ENCODE measurements around the gene GAN. TPM values are rescaled to one million over a fixed set of nuclear protein-coding genes. Genes with fewer than 3 reads are reported as not detected.

Gene GAN
- total RNA-seq, 1 experiment from 2014 or later: 25.4 TPM

- no peaks in the 10 kb centered on the region for H3K36me3 Mint-ChIP-seq
- POLR2A ChIA-PET: no interaction called here
- no peak for TF ChIP-seq CDX4 (CRISPR knock-in tag; IDR thresholded peaks at IDR 0.05; ENCODE audit: borderline replicate concordance)
- no peak for ATAC-seq
- H3K27me3 Mint-ChIP-seq (ENCODE audit: low read depth): no peaks in the 10 kb centered on the region
- 0 out of 2 replicates have a peak, but pooled peaks cover 7% of the 10 kb centered on the region for H3K9me3 Mint-ChIP-seq
- H3K4me3 Mint-ChIP-seq: no peak overlapping the region
- H3K27ac Mint-ChIP-seq: no peak overlapping the region
- no peaks in the 10 kb centered on the region for H3K4me1 Mint-ChIP-seq
- DNase-seq (ENCODE audit: low spot score): no peak
- CTCF ChIA-PET: no interaction called here
These were observed 48.9 kb upstream of the GAN start for GRCh38 chr16:81265658-81266451.

- Mint-ChIP-seq H3K36me3 (no peaks in the 10 kb centered on the region), H3K27me3 (ENCODE audit: low read depth) (no peaks in the 10 kb centered on the region; the same call in 1 of the 2 replicates), H3K27ac (no peak overlapping the region), H3K9me3 (0 out of 2 replicates have a peak, but pooled peaks cover 7% of the 10 kb centered on the region), H3K4me3 (no peak overlapping the region), H3K4me1 (no peaks in the 10 kb centered on the region)
- ATAC-seq (no peak), DNase-seq (ENCODE audit: low spot score) (no peak)
- POLR2A ChIA-PET: no interaction called here
- CTCF ChIA-PET: no interaction called here
- no peak for TF ChIP-seq ZNF423 (CRISPR knock-in tag; IDR thresholded peaks at IDR 0.05)
These were observed 48.1 kb upstream of the GAN start for GRCh38 chr16:81266680-81267095.

GRCh38 chr16:81268509-81268908 lies 46.3 kb upstream of the GAN start:
- H3K27me3 Mint-ChIP-seq (ENCODE audit: low read depth): no peaks in the 10 kb centered on the region; the same call in 1 of the 2 replicates
- no peak overlapping the region for H3K27ac Mint-ChIP-seq
- H3K4me1 Mint-ChIP-seq: no peaks in the 10 kb centered on the region
- 0 out of 2 replicates have a peak, but pooled peaks cover 7% of the 10 kb centered on the region for H3K9me3 Mint-ChIP-seq
- DNase-seq (ENCODE audit: low spot score) (no peak), ATAC-seq (no peak)
- H3K36me3 Mint-ChIP-seq: no peaks in the 10 kb centered on the region
- ChIA-PET POLR2A (no interaction called here), CTCF (interaction anchor here (1.3 kb wide), 1 partner anchor 78 kb away, joined by 8 read pairs; no protein-coding TSS in a partner anchor)
- TF ChIP-seq TCF7 (CRISPR knock-in tag; IDR thresholded peaks at IDR 0.05; ENCODE audit: low read depth): no peak
- no peak for TF ChIP-seq PRDM15 (CRISPR knock-in tag; IDR thresholded peaks at IDR 0.05)
- no peak for TF ChIP-seq NR3C1 (CRISPR knock-in tag; conservative IDR thresholded peaks at IDR 0.05; ENCODE audit: low read depth)
- no peak for TF ChIP-seq ZNF138 (CRISPR knock-in tag; conservative IDR thresholded peaks at IDR 0.05)
- no peak for TF ChIP-seq FOXP4 (CRISPR knock-in tag; IDR thresholded peaks at IDR 0.05)
- no peak for TF ChIP-seq SMAD3 (CRISPR knock-in tag; IDR thresholded peaks at IDR 0.05; ENCODE audit: borderline replicate concordance)
- H3K4me3 Mint-ChIP-seq: no peak overlapping the region

GRCh38 chr16:81273223-81273950 lies 41.4 kb upstream of the GAN start:
- H3K36me3 Mint-ChIP-seq: no peaks in the 10 kb centered on the region
- no peak overlapping the region for H3K4me3 Mint-ChIP-seq
- no peaks in the 10 kb centered on the region for H3K9me3 Mint-ChIP-seq
- CTCF ChIA-PET: interaction anchor here (0.6 to 2.1 kb wide), 4 partner anchors 10 to 464 kb away, joined by 3 to 7 read pairs (median 4); no protein-coding TSS in a partner anchor
- no peaks in the 10 kb centered on the region; the same call in 1 of the 2 replicates for H3K27me3 Mint-ChIP-seq (ENCODE audit: low read depth)
- DNase-seq (ENCODE audit: low spot score) (no peak), ATAC-seq (no peak)
- POLR2A ChIA-PET: no interaction called here
- no peaks in the 10 kb centered on the region for H3K4me1 Mint-ChIP-seq
- no peak overlapping the region for H3K27ac Mint-ChIP-seq
- TF ChIP-seq SMAD3 (CRISPR knock-in tag; IDR thresholded peaks at IDR 0.05; ENCODE audit: borderline replicate concordance): no peak
- no peak for TF ChIP-seq TCF7 (CRISPR knock-in tag; IDR thresholded peaks at IDR 0.05; ENCODE audit: low read depth)
- no peak for TF ChIP-seq ZNF121 (CRISPR knock-in tag; IDR thresholded peaks at IDR 0.05)
- no peak for TF ChIP-seq ZNF219 (CRISPR knock-in tag; IDR thresholded peaks at IDR 0.05; ENCODE audit: borderline replicate concordance)
- no peak for TF ChIP-seq ELF4 (CRISPR knock-in tag; IDR thresholded peaks at IDR 0.05; ENCODE audit: low read depth)
- no peak for TF ChIP-seq GABPB1 (CRISPR knock-in tag; IDR thresholded peaks at IDR 0.05)
- no peak for TF ChIP-seq ZNF138 (CRISPR knock-in tag; conservative IDR thresholded peaks at IDR 0.05)
- TF ChIP-seq FOXP1 (CRISPR knock-in tag; IDR thresholded peaks at IDR 0.05; ENCODE audit: borderline replicate concordance): no peak
- no peak for TF ChIP-seq ZNF671 (CRISPR knock-in tag; IDR thresholded peaks at IDR 0.05)
- no peak for TF ChIP-seq HMGXB4 (CRISPR knock-in tag; IDR thresholded peaks at IDR 0.05)
- no peak for TF ChIP-seq NFE2L1 (CRISPR knock-in tag; IDR thresholded peaks at IDR 0.05)
- no peak for TF ChIP-seq CREM (CRISPR knock-in tag; IDR thresholded peaks at IDR 0.05)
